GM18526 (cell line): ENCODE data around the gene ZNF468.

Source experiments
- POLR2A ChIP-seq: IDR thresholded peaks from 3 replicates; pipeline ENCODE4 v1.6.1; 2011; ENCODE audit not compliant: insufficient read length; ENCODE audit errors: extremely low read depth

The ZNF468 gene

GRCh38 chr19:52789440-52789839, 68.0 kb downstream of the ZNF468 start:
- no peak for TF ChIP-seq POLR2A
